LoVo (cell line): ENCODE data around the gene PKN3.
A peak's percentile ranks its signal among the peaks of the same experiment; 100 is the strongest.

Experiments
- DNase-seq: peaks from one replicate; pipeline ENCODE4 v3.0.0-alpha.2; 2016; ENCODE audit warnings: low spot score

The PKN3 gene

GRCh38 chr9:128702445-128702948 is at the start of gene PKN3:
TSS of gene PKN3 (plus strand) at chr9:128702503. CDS start at chr9:128702916, 413 bp downstream.
- peak; percentile 87 for DNase-seq

GRCh38 chr9:128653908-128654307 is 48.4 kb upstream of the PKN3 start:
- DNase-seq: no peak

- DNase-seq: no peak
Measured at GRCh38 chr9:128654481-128654880, 47.8 kb upstream of the PKN3 start.

GRCh38 chr9:128656416-128657343 is 45.6 kb upstream of the PKN3 start, which contains the start of gene DYNC2I2:
TSS of gene DYNC2I2 (minus strand) at chr9:128656847. CDS start at chr9:128656726, 121 bp downstream.
- peak; percentile 96 for DNase-seq

GRCh38 chr9:128657344-128657704 is 45.0 kb upstream of the PKN3 start:
- no peak for DNase-seq

- DNase-seq: no peak
Measured at GRCh38 chr9:128657796-128658195, 44.5 kb upstream of the PKN3 start.

- DNase-seq: peak; percentile 32
Measured at GRCh38 chr9:128666481-128666941, 35.8 kb upstream of the PKN3 start.

GRCh38 chr9:128669786-128670185 is 32.5 kb upstream of the PKN3 start:
- DNase-seq: no peak

- no peak for DNase-seq
Measured at GRCh38 chr9:128675382-128675781, 26.9 kb upstream of the PKN3 start.

- no peak for DNase-seq
Measured at GRCh38 chr9:128677794-128678193, 24.5 kb upstream of the PKN3 start.

- DNase-seq: peak; percentile 69
Measured at GRCh38 chr9:128683340-128684064, 18.8 kb upstream of the PKN3 start.

- no peak for DNase-seq
Measured at GRCh38 chr9:128684065-128684324, 18.3 kb upstream of the PKN3 start.

GRCh38 chr9:128684325-128685199 is 17.7 kb upstream of the PKN3 start:
- DNase-seq: peak; percentile 91

GRCh38 chr9:128685636-128686489 is 16.4 kb upstream of the PKN3 start:
- no peak for DNase-seq

- no peak for DNase-seq
Measured at GRCh38 chr9:128687453-128687852, 14.8 kb upstream of the PKN3 start.

- DNase-seq: peak; percentile 96
Measured at GRCh38 chr9:128688501-128689292, 13.6 kb upstream of the PKN3 start, which contains the start of gene SET. TSS of gene SET (plus strand) at chr9:128689222. CDS start at chr9:128689583, 361 bp downstream.

- no peak for DNase-seq
Measured at GRCh38 chr9:128689293-128689774, 13.0 kb upstream of the PKN3 start.

GRCh38 chr9:128689820-128690683 is 12.3 kb upstream of the PKN3 start:
- no peak for DNase-seq

GRCh38 chr9:128690684-128691034 is 11.6 kb upstream of the PKN3 start:
- DNase-seq: no peak
